ENCODE results near the gene TRPC4.

The TRPC4 gene

DNA sequence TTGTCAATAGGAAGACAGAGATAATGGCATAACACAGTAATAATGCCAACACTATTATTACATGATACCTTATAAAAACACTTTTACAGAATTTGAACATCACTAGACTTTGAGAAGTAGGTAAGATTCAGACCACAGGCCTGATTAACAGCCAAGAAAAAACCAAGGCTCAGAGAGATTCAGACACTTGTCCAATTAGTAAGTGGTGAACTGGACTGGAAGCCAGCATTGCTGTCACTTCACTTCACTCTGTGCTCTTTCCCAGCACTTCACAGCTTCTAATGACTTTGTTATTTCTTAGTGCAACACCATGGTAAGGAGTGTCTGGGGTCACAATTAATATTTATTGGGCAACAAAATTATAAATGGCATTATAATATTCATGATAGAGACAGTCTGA is 91.9 kb downstream of the TRPC4 start:
- H3K4me1 Mint-ChIP-seq (ENCODE audit: low read depth), result no peaks in the 10 kb centered on the region
- H3K9me3 Mint-ChIP-seq (ENCODE audit: low read depth), result no peaks in the 10 kb centered on the region
- H3K36me3 Mint-ChIP-seq, result no peaks in the 10 kb centered on the region
- H3K27me3 Mint-ChIP-seq, result no peaks in the 10 kb centered on the region
- no peak overlapping the region for H3K4me3 Mint-ChIP-seq
- no peak overlapping the region for H3K27ac Mint-ChIP-seq

DNA sequence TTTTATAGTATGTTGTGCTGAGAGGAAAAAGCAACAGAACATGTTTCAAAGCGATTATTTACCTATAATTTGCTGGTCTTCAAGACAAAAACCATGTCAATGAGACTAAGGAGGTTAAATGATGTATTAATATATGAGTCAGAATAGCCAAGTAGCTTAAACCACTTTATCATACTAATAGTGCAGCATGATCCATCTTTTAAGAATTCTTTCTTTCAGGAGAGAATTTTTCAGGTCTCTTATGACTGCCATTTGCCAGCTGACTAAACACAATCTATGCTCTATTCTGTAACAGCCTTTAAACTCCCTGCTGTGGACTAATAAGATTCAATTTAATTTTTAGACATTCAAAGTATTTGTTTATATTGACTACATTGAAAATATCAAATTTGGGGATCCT is 93.7 kb downstream of the TRPC4 start:
- no peaks in the 10 kb centered on the region for H3K4me1 Mint-ChIP-seq (ENCODE audit: low read depth)
- no peaks in the 10 kb centered on the region for H3K9me3 Mint-ChIP-seq (ENCODE audit: low read depth)
- no peak overlapping the region for H3K27ac Mint-ChIP-seq
- H3K27me3 Mint-ChIP-seq, result no peaks in the 10 kb centered on the region
- no peak overlapping the region for H3K4me3 Mint-ChIP-seq
- H3K36me3 Mint-ChIP-seq, result no peaks in the 10 kb centered on the region

DNA sequence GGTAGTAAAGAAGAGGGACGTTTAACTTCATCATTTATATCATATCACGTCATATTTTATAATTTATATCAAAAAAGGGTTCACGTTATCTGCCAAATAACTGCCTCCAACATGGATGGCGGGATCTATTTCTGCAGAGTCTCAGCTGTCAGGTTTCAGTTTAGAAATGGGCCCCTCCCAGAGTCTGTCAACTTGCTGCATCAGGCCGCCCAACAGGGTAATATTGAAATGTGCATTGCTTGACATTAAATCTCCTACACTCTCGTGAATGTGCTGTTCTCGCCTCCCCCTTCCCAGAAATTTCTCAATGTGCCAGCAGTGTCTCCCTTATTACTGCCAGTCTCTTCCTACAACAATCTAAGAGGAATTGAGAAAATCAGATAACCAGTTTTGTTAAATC is 96.9 kb downstream of the TRPC4 start:
- Mint-ChIP-seq H3K4me1 (ENCODE audit: low read depth) (no peaks in the 10 kb centered on the region), H3K9me3 (ENCODE audit: low read depth) (no peaks in the 10 kb centered on the region), H3K27me3 (no peaks in the 10 kb centered on the region), H3K27ac (no peak overlapping the region), H3K36me3 (no peaks in the 10 kb centered on the region), H3K4me3 (no peak overlapping the region)

DNA sequence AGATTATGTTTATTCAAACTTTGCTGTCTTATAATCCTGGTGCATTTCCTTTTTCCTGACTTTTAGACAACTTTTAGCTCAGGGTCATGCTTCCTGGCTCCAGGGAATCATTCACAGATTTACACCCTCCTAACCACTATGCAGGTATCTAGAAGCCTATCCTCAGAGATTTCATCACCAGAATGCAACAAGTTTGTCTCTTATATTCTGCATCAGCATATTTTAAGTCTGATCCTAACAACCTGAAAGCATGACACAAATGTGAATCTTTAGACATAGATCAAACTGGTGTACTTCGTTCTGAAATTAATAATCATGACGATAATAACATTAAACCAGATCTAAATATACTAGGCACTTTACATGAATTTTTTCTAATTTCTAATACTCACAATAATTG is 100.0 kb downstream of the TRPC4 start:
- no peak overlapping the region for H3K27ac Mint-ChIP-seq
- no peaks in the 10 kb centered on the region for H3K4me1 Mint-ChIP-seq (ENCODE audit: low read depth)
- H3K4me3 Mint-ChIP-seq, result no peak overlapping the region
- no peaks in the 10 kb centered on the region for H3K9me3 Mint-ChIP-seq (ENCODE audit: low read depth)
- no peaks in the 10 kb centered on the region for H3K36me3 Mint-ChIP-seq
- H3K27me3 Mint-ChIP-seq, result no peaks in the 10 kb centered on the region

DNA sequence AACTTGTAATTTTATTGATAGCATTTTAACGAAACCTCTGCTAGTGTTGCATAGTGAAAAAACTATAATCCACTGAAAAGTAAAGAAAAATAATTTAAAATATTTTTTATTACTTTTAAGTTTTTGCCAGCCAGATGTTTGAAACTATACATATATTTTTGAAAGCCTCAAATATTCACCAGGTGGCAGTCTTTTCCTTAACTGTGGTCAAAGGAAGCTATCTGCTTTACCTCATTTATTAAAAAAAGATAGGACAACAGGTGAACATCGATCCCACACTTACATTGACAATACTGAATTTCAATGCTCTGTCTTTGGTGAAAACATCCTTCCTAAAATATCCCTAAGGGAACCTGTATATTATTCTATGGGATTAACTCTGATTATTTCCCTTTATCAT is 100.5 kb downstream of the TRPC4 start:
- Mint-ChIP-seq H3K27ac (no peak overlapping the region), H3K4me3 (no peak overlapping the region), H3K4me1 (ENCODE audit: low read depth) (no peaks in the 10 kb centered on the region), H3K27me3 (no peaks in the 10 kb centered on the region), H3K9me3 (ENCODE audit: low read depth) (no peaks in the 10 kb centered on the region), H3K36me3 (no peaks in the 10 kb centered on the region)

DNA sequence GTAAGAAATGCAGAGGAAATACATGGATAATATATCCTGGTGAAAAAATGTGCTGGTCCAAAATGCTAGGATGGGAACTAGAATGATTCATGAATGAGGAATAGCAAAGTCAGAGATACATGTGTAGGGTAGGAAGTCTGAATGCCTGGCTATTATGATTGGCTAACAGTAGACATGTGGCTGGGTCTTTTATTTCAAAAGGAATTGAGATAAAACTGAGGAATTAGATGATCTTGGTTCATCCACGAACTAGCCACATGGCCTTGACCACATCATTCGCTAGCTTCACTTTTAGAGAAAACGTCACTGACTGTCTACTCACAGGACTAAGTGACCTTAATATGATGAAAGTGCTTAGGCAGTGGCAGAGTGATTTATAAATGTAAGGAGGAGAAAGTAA is 103.1 kb downstream of the TRPC4 start:
- Mint-ChIP-seq H3K27me3 (no peaks in the 10 kb centered on the region), H3K4me3 (no peak overlapping the region), H3K36me3 (no peaks in the 10 kb centered on the region), H3K4me1 (ENCODE audit: low read depth) (no peaks in the 10 kb centered on the region), H3K9me3 (ENCODE audit: low read depth) (no peaks in the 10 kb centered on the region), H3K27ac (no peak overlapping the region)

DNA sequence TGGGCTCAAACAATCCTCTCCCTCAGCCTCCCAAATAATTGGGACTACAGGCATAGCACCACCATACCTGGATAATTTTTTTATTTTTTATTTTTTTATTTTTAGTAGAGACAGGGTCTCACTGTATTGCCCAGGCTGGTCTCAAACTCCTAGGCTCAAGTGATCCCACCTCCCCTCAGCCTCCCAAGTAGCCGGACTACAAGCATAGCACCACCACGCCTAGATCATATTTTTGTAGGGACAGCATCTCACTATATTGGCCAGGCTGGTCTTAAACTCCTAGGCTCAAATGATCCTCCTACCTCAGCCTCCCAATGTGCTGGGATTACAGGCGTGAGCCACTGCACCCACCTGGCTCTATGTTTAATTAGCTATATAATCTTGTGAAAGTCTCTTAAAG is 114.2 kb downstream of the TRPC4 start:
- no peak overlapping the region for H3K27ac Mint-ChIP-seq
- H3K36me3 Mint-ChIP-seq, result no peaks in the 10 kb centered on the region
- H3K9me3 Mint-ChIP-seq (ENCODE audit: low read depth), result peaks cover 5% of the 10 kb centered on the region
- H3K27me3 Mint-ChIP-seq, result no peaks in the 10 kb centered on the region
- no peaks in the 10 kb centered on the region for H3K4me1 Mint-ChIP-seq (ENCODE audit: low read depth)
- no peak overlapping the region for H3K4me3 Mint-ChIP-seq

DNA sequence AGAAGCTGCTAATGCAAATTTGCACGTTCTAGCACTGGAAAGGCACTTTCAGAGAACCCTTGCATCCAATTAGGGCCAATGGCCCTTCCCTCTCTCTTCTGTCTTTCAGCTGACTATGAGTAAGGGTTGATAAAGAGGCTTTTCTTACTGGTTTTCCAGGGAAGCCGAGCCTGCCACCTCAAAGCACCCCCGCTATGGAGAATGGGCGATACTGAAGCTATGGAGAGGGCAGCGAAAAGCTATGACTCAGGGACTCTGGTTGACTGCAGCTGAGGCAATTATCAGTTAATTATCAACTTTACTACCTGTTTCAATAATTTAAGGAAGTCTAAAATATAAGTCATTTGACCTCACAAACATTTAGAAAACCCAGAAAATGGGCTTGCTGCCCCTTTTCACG is 115.8 kb downstream of the TRPC4 start:
- Mint-ChIP-seq H3K27me3 (no peaks in the 10 kb centered on the region), H3K4me1 (ENCODE audit: low read depth) (no peaks in the 10 kb centered on the region), H3K36me3 (no peaks in the 10 kb centered on the region), H3K4me3 (no peak overlapping the region), H3K9me3 (ENCODE audit: low read depth) (no peaks in the 10 kb centered on the region), H3K27ac (no peak overlapping the region)

DNA sequence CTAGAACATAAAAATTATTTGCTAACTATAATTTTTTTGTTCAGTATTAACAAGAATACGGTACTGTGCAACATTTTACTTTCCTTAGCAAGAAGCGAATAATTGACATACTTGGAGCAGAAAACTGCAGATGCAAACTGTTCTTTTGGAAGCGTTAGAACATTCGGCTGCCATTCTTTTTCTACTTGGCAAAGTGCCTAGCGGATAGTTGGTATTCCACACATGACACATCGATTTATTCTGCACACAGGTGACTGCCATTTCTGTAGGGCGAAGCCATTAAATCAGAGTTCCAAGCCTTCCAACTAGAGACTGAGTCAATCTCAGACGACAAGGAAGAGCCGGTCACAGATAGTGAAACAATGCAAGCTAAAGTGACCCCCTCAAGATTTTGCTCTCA is 117.4 kb downstream of the TRPC4 start:
- H3K4me1 Mint-ChIP-seq (ENCODE audit: low read depth), result no peaks in the 10 kb centered on the region
- H3K9me3 Mint-ChIP-seq (ENCODE audit: low read depth), result no peaks in the 10 kb centered on the region
- no peaks in the 10 kb centered on the region for H3K36me3 Mint-ChIP-seq
- H3K27ac Mint-ChIP-seq, result no peak overlapping the region
- no peaks in the 10 kb centered on the region for H3K27me3 Mint-ChIP-seq
- no peak overlapping the region for H3K4me3 Mint-ChIP-seq

DNA sequence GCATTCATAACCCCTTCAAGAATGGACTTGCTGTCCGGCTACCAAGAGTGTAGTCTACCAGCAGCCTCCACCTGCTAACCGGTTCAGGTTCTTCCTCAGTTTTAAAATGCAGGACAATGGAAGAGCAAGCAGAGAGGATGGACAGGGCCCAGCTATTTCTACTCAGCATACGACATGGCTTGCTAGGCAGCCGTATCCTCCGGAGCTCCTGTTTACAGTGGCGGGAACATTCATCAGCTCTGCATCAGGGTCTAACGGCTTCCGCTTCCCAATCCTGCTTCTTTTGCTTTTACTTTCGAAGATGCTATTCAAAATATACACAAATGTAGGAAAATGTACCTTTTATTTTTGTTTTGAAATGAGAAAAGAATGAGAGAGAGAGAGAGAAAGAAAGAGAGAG is 118.5 kb downstream of the TRPC4 start:
- Mint-ChIP-seq H3K36me3 (no peaks in the 10 kb centered on the region), H3K4me1 (ENCODE audit: low read depth) (no peaks in the 10 kb centered on the region), H3K27me3 (no peaks in the 10 kb centered on the region), H3K9me3 (ENCODE audit: low read depth) (no peaks in the 10 kb centered on the region), H3K4me3 (no peak overlapping the region), H3K27ac (no peak overlapping the region)

DNA sequence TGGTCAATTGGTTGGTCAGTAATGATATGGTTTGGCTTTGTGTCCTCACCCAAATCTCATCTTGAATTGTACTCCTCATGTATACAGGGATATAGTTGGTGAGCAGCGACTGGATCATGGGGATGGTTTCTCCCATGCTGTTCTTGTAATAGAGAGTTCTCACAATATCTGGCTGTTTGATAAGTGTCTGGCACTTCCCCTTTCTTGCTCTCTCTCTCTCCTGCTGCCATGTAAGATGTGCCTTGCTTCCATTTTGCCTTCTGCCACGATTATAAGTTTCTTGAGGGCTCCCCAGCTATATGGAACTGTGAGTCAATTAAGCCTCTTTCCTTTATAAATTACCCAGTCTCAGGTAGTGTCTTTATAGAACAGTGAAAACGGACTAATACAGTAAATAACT is 120.7 kb downstream of the TRPC4 start:
- Mint-ChIP-seq H3K27ac (no peak overlapping the region), H3K9me3 (ENCODE audit: low read depth) (no peaks in the 10 kb centered on the region), H3K4me1 (ENCODE audit: low read depth) (no peaks in the 10 kb centered on the region), H3K27me3 (no peaks in the 10 kb centered on the region), H3K36me3 (no peaks in the 10 kb centered on the region), H3K4me3 (no peak overlapping the region)

DNA sequence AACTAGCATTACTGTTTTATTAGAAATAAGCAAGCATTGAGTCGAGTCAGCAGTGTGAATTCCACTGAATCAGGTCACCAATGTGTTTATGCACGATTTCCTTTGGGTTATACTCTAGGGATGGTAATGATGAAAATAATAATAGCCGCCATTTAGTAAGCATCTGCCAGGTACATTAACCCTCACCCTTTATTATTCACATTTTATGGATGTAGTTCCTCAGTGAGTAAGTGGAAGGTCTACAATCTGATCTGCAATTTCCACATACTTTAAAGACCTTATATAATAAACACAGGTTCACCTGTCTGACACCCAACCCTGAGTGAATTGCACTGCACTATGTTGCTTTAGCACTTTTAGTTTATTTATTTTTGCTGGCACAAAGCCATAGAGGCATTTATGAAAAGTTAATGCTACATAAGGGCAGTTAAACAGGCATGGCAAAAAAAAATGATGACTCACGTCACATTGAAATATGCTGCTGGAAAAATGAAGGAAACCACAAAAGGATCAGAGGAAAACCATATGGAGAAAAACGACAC is 122.4 kb downstream of the TRPC4 start:
- no peak overlapping the region for H3K27ac Mint-ChIP-seq
- no peaks in the 10 kb centered on the region for H3K4me1 Mint-ChIP-seq (ENCODE audit: low read depth)
- H3K27me3 Mint-ChIP-seq, result no peaks in the 10 kb centered on the region
- no peaks in the 10 kb centered on the region for H3K9me3 Mint-ChIP-seq (ENCODE audit: low read depth)
- no peak overlapping the region for H3K4me3 Mint-ChIP-seq
- H3K36me3 Mint-ChIP-seq, result no peaks in the 10 kb centered on the region

DNA sequence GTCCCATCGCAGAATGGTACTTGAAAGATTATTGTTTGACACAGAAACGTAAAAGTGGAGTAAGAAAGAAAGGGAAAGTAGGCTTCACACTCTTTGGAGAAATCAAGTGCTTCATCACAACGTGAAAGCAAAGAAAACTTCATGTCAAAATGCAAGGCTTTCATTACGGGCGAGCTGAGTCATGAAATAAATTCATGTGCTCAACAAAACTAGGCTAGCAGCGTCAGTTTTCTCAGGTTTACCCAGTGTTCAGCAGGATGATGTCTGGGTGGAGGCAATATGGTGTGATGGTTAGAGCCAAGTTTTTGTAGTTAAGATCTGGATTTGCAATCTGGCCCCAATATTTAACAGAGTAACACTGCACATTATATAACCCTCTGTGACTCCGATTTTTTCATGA is 128.0 kb downstream of the TRPC4 start:
- Mint-ChIP-seq H3K36me3 (no peaks in the 10 kb centered on the region), H3K27ac (no peak overlapping the region), H3K4me1 (ENCODE audit: low read depth) (no peaks in the 10 kb centered on the region), H3K9me3 (ENCODE audit: low read depth) (peaks cover 6% of the 10 kb centered on the region), H3K4me3 (no peak overlapping the region), H3K27me3 (no peaks in the 10 kb centered on the region)

DNA sequence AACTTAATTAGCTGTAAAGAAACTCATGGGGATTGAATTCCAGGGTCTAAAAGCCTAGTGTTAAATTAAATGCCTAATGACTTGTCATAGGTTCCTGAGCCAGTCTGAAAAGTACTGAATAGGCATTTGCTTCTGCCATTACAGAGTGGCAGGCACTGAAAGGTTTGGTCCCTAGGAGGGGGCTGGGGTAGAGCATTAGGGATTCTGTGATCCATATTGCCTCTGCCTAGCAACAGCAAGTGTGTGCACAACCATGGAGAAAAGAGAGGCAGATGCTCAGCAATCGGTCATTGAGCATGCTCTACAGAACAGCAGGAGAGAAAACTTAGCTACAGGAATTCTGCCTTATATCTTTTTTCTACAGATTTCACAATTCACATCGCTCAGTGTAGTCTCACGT is 133.5 kb downstream of the TRPC4 start:
- no peak overlapping the region for H3K4me3 Mint-ChIP-seq
- no peak overlapping the region for H3K27ac Mint-ChIP-seq
- peaks cover 6% of the 10 kb centered on the region for H3K9me3 Mint-ChIP-seq (ENCODE audit: low read depth)
- H3K36me3 Mint-ChIP-seq, result no peaks in the 10 kb centered on the region
- H3K27me3 Mint-ChIP-seq, result no peaks in the 10 kb centered on the region
- H3K4me1 Mint-ChIP-seq (ENCODE audit: low read depth), result no peaks in the 10 kb centered on the region

DNA sequence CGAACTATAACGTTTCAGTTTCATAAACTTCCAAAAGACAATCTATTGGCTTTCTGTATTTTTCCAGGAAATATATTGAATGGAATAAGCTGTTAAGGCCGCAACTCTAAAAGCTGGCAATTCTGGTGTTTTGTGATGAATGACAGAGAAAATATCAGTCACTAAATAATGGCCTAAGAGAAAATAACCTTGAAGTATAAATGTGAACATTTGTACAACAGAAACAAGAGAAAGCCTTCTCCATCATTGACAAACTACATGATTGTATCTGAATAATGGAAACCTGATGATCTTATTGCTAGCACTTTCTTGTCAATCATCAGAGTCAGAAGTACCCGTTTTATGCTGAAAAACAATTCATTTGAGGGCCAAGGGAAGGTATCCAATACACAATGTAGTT is 134.3 kb downstream of the TRPC4 start:
- no peak overlapping the region for H3K4me3 Mint-ChIP-seq
- H3K27ac Mint-ChIP-seq, result no peak overlapping the region
- H3K36me3 Mint-ChIP-seq, result no peaks in the 10 kb centered on the region
- H3K9me3 Mint-ChIP-seq (ENCODE audit: low read depth), result peaks cover 6% of the 10 kb centered on the region
- no peaks in the 10 kb centered on the region for H3K27me3 Mint-ChIP-seq
- no peaks in the 10 kb centered on the region for H3K4me1 Mint-ChIP-seq (ENCODE audit: low read depth)

DNA sequence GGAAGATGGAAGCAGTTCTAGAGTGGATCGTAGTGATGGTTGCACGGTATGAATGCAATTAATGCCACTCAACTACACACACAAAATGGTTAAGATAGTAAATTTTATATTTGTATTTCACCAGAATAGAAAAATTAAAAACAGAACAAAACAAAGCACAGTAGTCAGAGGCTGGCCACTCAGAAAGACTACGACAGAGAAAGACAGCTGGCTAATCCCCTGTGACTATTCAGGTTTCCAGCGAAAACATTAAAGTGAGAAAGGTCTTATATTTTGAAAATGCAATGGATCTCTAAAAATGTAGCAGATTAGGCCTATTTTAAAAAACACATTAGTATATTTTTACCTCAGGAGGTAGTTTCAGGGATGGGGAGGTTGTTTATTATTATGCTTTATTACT is 139.7 kb downstream of the TRPC4 start:
- Mint-ChIP-seq H3K4me1 (ENCODE audit: low read depth) (no peaks in the 10 kb centered on the region), H3K36me3 (no peaks in the 10 kb centered on the region), H3K4me3 (no peak overlapping the region), H3K27ac (no peak overlapping the region), H3K27me3 (no peaks in the 10 kb centered on the region), H3K9me3 (ENCODE audit: low read depth) (no peaks in the 10 kb centered on the region)
